NCI-H748 (cell line): ENCODE data around the gene SLC38A8.

ENCODE experiments used
- DNase-seq: peaks from one replicate; lab custom pipeline; 2025; ENCODE audit not compliant: unreplicated experiment; lab: John Stamatoyannopoulos, UW

SLC38A8 gene

GRCh38 chr16:84068783-84069462, 26.3 kb upstream of the SLC38A8 start:
- DNase-seq, result no peak

- no peak for DNase-seq
Observed at GRCh38 chr16:84068041-84068440, 25.4 kb upstream of the SLC38A8 start.

GRCh38 chr16:84067640-84068039, 25.0 kb upstream of the SLC38A8 start:
- DNase-seq, result no peak

GRCh38 chr16:84065536-84066132, 23.0 kb upstream of the SLC38A8 start:
- DNase-seq, result peak; percentile 43

- no peak for DNase-seq
Observed at GRCh38 chr16:84063980-84064379, 21.4 kb upstream of the SLC38A8 start.

- peak; percentile 58 for DNase-seq
Observed at GRCh38 chr16:84062734-84063640, 20.4 kb upstream of the SLC38A8 start.

GRCh38 chr16:84061236-84061819, 18.7 kb upstream of the SLC38A8 start:
- DNase-seq, result no peak

- no peak for DNase-seq
Observed at GRCh38 chr16:84059946-84060901, 17.6 kb upstream of the SLC38A8 start.

GRCh38 chr16:84059111-84059510, 16.5 kb upstream of the SLC38A8 start:
- no peak for DNase-seq

- no peak for DNase-seq
Observed at GRCh38 chr16:84058664-84059063, 16.1 kb upstream of the SLC38A8 start.

GRCh38 chr16:84058211-84058610, 15.6 kb upstream of the SLC38A8 start:
- DNase-seq, result no peak

- DNase-seq, result no peak
Observed at GRCh38 chr16:84056933-84057332, 14.3 kb upstream of the SLC38A8 start.

GRCh38 chr16:84055801-84056634, 13.4 kb upstream of the SLC38A8 start:
- DNase-seq, result no peak

- DNase-seq, result no peak
Observed at GRCh38 chr16:84055366-84055765, 12.8 kb upstream of the SLC38A8 start.

- DNase-seq, result no peak
Observed at GRCh38 chr16:84054916-84055315, 12.3 kb upstream of the SLC38A8 start.

- no peak for DNase-seq
Observed at GRCh38 chr16:84054271-84054670, 11.7 kb upstream of the SLC38A8 start.

- DNase-seq, result no peak
Observed at GRCh38 chr16:84053237-84053636, 10.6 kb upstream of the SLC38A8 start.

- no peak for DNase-seq
Observed at GRCh38 chr16:84052071-84052622, 9.6 kb upstream of the SLC38A8 start.

- no peak for DNase-seq
Observed at GRCh38 chr16:84050316-84050715, 7.7 kb upstream of the SLC38A8 start.
